ENCODE results near the gene ANKRD65.

DNA sequence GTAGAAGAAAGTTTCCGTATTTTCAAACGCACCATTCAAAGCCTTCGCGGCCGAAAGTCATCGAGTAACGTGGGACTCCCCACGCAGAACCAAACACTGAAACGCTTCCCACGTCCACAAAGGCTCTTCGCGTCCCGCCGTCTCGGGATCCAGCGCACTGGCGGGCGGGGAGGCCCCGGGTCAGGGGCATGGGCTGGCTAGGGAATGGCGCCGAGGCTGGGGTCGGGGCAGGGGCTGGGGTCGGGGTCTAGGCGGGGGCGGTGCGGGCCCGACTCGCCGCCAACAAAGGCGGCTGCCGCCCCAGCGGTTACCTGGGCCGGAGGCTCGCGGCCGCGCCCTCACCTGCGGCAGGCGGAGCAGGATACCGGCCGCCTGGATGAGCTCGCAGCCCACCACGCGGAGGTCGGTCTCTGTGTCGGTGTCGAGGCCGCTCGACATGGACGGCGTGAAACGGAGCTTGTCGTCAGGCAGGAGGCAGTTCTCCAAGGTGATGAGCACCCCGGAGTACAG lies 22.3 kb downstream of the ANKRD65 start:
- TF ChIP-seq, protein P1, sequence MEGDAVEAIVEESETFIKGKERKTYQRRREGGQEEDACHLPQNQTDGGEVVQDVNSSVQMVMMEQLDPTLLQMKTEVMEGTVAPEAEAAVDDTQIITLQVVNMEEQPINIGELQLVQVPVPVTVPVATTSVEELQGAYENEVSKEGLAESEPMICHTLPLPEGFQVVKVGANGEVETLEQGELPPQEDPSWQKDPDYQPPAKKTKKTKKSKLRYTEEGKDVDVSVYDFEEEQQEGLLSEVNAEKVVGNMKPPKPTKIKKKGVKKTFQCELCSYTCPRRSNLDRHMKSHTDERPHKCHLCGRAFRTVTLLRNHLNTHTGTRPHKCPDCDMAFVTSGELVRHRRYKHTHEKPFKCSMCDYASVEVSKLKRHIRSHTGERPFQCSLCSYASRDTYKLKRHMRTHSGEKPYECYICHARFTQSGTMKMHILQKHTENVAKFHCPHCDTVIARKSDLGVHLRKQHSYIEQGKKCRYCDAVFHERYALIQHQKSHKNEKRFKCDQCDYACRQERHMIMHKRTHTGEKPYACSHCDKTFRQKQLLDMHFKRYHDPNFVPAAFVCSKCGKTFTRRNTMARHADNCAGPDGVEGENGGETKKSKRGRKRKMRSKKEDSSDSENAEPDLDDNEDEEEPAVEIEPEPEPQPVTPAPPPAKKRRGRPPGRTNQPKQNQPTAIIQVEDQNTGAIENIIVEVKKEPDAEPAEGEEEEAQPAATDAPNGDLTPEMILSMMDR (IDR thresholded peaks at IDR 0.05; ENCODE audit: insufficient read depth, low read length): no peak
- TF ChIP-seq POLR2AphosphoS5 (IDR thresholded peaks at IDR 0.05; ENCODE audit: low read depth) (no peak), SPI1 (IDR thresholded peaks at IDR 0.05; ENCODE audit: borderline replicate concordance, low read depth) (no peak)
- TF ChIP-seq, protein P2, sequence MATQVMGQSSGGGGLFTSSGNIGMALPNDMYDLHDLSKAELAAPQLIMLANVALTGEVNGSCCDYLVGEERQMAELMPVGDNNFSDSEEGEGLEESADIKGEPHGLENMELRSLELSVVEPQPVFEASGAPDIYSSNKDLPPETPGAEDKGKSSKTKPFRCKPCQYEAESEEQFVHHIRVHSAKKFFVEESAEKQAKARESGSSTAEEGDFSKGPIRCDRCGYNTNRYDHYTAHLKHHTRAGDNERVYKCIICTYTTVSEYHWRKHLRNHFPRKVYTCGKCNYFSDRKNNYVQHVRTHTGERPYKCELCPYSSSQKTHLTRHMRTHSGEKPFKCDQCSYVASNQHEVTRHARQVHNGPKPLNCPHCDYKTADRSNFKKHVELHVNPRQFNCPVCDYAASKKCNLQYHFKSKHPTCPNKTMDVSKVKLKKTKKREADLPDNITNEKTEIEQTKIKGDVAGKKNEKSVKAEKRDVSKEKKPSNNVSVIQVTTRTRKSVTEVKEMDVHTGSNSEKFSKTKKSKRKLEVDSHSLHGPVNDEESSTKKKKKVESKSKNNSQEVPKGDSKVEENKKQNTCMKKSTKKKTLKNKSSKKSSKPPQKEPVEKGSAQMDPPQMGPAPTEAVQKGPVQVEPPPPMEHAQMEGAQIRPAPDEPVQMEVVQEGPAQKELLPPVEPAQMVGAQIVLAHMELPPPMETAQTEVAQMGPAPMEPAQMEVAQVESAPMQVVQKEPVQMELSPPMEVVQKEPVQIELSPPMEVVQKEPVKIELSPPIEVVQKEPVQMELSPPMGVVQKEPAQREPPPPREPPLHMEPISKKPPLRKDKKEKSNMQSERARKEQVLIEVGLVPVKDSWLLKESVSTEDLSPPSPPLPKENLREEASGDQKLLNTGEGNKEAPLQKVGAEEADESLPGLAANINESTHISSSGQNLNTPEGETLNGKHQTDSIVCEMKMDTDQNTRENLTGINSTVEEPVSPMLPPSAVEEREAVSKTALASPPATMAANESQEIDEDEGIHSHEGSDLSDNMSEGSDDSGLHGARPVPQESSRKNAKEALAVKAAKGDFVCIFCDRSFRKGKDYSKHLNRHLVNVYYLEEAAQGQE (IDR thresholded peaks at IDR 0.05; ENCODE audit: insufficient replicate concordance, low read depth): no peak
